ENCODE measurements around the gene ANKRD34A.

The ANKRD34A gene

DNA sequence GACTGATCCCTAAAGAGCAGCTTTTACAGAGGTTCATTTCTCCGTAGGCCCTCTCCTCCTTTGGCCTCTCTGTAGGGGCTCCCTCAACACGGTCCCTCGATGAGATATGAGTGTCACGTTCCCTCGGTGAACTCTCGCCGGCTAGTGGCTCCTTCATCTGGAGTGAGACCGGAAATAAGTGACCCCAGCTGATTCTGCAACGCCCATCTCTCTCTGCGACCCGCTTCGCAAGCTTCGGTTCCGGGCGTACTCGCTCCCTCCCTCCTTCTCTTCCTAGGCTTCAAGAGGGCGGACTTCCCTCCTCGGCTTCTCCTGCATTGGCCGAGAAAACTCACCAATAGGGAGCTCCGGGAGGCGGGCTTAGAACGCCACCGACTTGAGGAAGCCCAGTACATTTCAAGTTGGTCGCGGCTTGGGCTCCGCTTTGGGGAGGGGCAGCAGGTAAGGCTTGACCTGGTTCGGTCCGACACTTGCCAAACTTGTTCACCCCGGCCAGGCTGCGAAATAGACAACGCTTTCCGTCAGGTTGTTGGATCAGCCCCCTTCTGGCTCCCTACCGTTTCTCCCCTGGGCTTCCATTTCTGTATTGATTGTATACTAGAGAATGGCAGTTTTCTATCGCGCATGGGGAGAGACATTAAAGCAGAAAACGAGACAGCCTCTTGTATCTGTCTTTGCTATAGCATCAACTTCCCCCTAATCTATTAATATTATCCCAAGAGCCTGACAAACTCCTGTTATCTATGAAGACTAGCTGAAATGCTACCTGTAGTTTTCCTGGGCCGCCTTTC is at the start of gene ANKRD34A, which contains the start of gene POLR3GL:
Gene ANKRD34A, minus strand, starts transcription at position 248 of the 791 bp plus-strand sequence. CDS start 2,816 bp downstream, outside the sequence.
Gene POLR3GL, plus strand, starts transcription at position 363 of the 791 bp plus-strand sequence. CDS start 10,176 bp downstream, outside the sequence.
- DNase-seq: peak; percentile 86 to 90

DNA sequence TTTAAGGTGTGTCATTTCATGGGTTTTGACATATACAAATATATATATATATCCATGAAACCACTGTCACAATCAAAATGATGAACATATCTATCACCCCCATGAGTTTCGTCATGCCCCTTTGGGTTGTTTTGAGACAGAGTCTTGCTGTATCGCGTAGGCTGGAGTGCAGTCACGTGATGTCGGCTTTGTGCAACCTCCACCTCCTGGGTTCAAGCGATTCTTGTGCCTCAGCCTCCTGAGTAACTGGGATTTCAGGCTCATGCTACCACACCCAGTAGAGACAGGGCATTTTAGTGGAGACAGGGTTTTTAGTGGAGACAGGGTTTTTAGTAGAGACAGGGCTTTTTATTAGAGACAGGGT is 49.2 kb upstream of the ANKRD34A start:
- no peak for DNase-seq

DNA sequence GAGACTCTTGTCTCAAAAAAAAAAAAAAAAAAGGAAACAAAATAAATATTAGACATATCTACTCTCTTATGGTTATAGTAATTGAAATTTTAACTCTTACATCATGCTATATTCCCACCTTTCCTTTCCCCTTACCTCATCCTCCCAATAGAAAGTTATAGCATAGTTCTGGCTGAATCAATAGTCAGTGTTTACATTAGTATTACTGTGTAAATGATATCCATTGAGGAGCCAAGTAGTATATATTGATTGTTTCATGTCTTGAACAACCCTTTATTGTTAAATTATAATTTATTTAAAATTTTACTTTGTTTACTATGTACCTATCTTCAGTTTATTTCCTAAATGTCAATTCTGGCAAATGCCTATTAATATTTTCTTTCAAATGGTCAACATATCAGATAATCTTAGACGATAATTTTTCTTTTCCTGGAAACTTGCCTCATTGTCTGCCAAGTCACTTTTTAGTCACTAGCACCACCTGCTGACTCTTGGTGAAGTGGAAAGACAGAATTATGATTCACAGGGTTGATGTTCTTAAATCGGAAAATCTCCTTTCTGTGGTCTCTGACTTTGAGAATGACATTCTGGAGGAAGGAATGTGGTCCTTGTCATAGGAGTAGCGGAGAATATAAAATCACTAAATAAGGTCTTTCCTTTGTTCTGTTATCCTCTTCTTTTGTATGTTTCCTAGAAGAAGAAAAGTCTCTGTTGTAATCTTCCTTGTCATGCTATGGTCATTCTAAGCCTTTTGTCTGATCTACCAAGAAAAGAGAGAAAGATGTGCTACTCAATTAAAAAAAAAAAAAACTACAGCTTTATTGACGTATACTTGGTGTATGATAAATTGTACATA is 48.6 kb upstream of the ANKRD34A start:
- DNase-seq: peak; percentile 51 to 68

DNA sequence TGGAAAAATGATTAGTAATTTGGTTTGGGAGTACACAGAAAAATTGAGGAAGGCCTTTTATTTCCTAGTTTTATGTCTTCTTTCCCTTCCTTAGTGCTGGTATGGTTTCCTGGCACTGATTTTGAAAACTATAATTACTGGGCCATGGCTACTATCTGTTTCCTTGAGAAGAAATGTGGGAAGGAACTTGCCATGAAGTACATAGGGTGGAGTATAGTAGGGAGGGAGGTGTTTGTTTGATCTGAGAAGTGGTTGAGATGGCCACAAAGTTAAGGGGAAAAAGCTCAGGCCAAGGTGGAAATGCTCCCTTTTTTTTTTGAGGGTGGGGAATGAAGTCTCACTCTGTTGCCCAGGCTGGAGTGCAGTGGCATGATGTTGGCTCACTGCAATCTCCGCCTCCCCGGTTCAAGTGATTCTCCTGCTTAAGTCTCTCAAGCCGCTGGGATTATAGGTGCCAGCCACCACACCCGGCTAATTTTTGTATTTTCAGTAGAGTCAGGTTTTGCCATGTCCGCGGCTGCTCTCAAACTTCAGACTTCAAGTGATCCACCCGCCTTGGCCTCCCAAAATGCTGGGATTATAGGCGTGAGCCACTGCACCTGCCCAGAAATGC is 45.9 kb upstream of the ANKRD34A start:
- DNase-seq: no peak

DNA sequence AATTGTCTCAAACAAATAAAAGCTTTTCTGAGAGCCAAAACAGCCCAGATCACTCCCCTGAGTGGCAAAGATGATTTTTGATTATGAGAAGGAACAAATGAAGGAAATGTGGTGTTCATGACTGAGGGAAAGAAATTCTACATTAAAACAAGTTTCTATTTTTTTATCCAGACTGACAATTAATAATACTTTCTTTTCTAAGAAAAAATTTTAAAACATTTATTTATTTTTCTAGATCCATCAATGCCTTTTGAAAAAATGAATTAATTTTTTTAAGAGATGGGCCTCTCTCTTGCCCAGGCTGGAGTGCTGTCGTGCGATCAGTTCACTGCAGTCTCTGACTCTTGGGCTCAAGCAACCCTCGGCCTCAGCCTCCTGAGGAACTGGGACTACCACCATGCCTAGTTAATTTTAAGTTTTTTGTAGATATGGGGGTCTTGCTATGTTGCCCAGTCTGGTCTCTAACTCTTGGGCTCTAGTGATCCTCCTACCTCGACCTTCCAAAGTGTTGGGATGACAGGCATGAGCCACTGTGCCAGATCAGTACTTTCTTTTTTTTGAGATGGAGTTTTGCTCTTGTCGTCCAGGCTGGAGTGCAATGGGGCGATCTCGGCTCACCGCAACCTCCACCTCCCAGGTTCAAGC is 43.2 kb upstream of the ANKRD34A start:
- DNase-seq: no peak

DNA sequence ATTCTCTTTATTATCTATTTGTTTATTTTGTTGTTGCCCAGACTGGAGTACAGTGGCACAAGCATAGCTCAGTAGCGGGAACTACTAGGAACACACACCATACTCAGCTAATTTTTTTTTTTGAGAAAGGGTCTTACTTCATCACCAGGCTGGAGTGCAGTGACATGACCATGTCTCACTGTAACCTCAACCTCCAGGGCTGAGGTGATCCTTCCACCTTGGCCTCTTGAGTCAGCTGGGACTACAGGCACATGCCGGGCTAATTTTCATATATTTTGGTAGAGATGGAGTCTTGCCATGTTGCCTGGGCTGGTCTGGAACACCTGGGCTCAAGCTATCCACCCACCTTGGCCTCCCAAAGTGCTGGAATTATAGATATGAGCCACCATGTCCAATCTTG is 37.3 kb upstream of the ANKRD34A start:
- DNase-seq: no peak

DNA sequence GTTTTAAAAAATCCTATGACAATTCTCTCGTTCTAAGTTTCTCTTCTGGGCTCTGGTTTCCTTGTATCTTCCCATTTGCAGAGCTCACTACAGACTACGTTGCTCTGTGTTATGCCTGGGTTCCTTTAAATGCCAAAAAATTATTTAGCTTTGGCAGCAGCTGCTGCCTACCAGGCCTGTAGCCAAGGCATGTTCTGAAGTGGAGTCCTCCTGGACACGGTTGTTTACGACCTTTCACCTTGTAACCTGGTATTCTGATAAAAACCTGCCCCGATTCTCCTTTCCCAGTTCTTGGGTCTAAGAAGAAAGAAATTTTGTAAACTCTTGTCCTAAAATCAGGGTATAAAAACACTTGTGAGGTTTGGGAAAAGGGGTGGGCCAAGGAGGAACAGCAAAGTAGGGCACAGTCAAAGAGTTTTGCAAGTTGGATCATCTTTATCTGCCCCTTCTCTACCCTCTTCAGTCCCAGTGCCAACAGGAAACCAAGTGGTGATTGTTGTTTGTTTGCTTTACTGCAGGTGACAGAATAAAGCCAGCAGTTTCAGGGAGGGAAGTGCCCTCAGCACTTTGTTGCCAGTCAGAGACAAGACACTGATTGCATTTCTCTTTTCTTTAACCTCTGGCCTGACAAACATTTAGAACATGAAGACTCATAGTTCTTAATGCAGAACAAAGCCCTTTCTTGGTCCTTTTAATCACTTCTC is 35.1 kb upstream of the ANKRD34A start:
- no peak for DNase-seq

DNA sequence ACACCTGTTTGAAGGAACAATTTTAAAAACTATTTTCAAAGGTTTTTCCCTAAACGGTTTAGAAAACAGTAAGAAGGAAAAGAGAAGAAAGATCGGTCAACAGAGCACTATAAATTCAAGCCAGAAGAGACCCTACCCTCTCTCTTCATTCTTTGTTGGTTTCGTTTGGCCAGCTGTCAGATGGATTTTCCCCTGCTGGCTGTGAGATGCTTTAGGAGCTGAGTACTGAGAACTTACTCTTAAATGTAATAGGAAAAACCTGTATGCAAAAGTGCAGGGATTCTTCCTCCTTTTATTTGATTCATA is 33.3 kb upstream of the ANKRD34A start:
- no peak for DNase-seq

DNA sequence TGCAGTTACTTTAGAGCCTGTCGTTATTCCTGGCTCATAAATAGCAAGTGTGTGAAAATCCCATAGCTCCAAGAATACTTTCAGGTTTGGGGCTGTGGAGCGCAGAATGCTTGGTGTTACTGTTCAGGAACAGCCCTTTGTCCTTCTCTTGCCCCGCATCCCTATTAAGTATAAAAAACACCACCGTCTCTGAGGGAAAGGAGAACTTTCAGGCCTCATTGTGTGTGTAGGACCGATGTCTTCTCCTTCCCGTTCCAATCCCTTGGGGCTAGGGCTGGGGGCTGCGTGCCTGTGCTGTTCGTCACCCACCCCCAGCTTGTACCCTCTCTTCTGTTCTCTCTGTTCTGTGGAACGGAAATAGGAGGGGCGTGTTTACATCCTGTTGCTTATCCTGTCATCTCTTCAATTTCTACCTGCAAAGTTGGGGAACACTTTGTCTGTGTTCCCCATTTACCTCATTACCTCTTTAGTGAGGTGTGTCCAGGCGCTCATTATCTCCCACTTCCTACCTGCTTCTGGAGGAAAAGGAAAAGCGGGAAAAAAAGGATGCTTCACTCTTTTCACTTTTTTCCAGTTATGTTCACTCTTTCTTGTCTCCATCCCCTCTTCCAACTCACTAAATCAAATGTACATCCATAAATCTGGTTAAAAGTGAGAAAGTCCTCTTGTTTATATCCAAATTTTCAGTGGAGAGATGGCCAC is 32.8 kb upstream of the ANKRD34A start:
- peak; percentile 45 to 53 for DNase-seq

DNA sequence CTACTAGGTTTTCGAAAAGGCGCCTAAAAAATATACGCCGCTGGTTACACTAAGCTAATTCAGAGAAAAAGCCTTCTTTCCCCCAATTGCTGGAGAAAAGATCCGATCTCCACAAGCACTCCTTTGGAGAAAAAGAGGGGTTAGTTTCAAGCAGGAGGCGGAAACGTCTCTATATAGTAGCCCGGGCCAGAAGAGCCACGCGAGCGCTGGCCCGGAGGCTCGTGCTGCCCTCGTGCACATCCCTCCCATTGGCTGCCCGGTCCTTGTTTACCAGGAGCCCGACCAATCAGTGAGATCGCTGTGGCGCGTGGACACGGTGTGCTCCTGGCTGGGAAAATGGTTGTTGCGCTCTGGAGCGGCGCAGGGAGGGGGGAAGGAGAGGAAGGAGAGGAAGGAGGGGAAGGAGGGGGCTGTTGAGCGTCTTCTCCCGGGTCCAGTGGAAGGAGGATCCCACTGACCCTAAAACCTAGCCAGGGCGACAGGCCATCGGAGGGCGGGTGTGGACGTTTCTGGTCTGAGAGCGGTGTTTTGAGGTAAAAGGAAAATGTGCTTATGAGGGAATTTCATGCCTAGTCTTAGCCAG is 32.1 kb upstream of the ANKRD34A start, which contains the start of gene TXNIP:
Gene TXNIP, minus strand, starts transcription at position 147 of the 583 bp plus-strand sequence. CDS start 313 bp downstream, outside the sequence.
- DNase-seq: peak; percentile 81 to 86

DNA sequence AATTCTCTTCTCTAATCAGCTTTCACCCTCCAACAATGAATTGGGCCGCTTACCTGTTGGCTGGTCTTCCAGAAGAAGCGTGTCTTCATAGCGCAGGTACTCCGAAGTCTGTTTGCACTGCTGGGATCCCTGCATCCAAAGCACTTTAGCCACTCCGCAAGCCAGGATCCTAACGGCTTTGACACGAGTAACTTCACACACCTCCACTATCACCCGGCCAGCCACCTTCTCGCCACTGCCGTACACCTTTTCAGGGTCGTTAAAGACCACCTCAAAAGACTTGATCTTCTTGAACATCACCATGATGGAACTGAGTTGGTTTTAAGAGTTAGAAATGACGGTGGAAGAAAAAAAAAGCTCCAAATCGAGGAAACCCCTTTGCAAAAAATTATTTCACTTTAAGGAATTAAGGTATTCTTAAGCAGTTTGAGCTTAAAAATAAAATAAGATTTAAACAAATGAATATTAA is 31.6 kb upstream of the ANKRD34A start:
- no peak for DNase-seq

DNA sequence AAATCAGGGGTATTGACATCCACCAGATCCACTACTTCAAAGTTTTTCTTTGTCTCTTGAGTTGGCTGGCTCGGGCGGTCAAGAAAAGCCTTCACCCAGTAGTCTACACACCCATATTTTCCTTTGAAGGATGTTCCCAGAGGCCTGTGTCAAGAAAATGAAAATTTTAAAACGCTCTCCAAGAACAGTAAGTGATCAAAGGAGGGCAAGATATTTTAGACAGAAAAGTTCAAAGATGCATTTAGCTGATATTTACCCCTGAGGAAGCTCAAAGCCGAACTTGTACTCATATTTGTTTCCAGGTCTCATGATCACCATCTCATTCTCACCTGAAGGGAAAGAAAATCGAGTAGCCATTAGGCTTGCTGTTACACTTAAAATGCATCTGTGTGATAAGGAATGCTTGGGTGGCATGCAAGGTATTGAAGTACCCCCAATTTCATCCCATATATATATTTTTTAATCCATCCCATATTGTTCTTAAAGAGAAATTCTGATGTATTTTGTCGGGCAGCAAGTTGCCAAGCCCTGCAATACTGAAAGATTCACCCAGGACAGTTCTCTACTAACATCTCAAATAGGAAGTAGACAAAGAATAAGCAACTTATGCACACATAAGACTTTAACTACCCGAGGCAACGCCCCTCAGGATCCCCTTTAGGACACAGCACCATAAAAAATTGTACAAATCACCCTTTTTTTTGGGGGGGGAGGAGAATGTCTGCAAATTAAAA is 30.9 kb upstream of the ANKRD34A start:
- DNase-seq: no peak

DNA sequence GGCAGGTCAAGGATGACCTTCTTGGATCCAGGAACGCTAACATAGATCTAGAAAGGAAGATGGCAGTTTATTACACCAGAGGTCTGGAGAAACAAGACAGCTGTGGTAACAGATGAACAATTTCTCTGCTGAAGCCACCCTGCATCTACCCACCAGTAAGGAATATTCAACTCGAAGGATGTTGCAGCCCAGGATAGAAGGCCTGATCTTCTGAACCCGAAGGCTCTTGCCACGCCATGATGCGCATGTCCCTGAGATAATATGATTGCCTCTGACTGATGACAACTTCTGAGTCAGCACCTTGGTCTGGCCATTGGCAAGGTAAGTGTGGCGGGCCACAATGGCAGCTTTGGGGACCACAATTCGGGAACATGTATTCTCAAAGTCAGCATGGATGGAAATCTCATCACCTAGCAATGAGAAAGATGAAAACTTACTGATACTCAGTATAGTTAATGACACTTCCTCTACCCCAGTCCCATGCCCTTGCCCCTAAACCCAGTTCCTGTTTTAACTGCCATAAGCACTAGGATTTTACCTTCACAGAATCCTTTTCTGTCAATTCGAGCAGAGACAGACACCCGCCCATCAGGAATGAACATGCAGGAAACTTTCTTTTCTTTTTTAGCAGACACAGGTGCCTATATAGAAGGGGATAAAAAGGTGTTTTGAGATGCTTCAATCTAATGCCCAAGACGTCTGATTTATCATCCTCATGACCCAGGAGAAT is 30.2 kb upstream of the ANKRD34A start:
- peak in 1 of 2 donors; percentile 44 for DNase-seq

DNA sequence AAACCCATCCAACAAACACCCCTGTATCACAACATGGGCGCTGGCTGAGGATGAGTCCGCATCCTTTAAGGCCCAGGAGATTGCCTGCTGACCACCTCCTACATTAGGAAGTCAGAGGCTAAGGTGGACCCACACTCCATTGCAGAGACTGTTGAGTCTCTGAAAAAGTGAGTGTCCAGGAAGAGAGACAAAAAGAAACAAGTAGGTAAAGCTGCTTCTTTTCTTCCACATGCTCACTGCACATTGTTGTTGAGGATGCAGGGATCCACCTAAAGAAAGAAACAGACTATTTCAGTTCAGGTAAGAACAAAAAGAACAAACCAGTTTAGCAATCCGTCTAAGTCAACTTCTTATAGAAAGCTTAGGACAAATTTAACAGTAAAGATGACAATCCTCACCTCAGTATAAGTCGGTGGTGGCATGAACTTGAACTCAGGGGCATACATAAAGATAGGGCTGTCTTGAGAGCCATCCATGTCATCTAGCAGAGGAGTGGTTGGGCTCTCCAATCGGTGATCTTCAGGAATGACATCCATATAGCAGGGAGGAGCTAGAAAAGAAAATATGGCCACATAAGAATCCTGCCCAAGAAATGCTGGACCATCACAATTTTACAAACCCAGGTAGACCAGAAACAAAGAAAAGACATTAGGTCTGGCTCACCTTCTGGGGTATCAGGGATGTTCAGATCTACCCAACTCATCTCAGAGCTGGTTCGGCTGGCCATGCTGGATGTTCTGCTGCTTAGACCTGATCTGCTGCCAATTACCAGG is 29.4 kb upstream of the ANKRD34A start:
- DNase-seq: no peak

DNA sequence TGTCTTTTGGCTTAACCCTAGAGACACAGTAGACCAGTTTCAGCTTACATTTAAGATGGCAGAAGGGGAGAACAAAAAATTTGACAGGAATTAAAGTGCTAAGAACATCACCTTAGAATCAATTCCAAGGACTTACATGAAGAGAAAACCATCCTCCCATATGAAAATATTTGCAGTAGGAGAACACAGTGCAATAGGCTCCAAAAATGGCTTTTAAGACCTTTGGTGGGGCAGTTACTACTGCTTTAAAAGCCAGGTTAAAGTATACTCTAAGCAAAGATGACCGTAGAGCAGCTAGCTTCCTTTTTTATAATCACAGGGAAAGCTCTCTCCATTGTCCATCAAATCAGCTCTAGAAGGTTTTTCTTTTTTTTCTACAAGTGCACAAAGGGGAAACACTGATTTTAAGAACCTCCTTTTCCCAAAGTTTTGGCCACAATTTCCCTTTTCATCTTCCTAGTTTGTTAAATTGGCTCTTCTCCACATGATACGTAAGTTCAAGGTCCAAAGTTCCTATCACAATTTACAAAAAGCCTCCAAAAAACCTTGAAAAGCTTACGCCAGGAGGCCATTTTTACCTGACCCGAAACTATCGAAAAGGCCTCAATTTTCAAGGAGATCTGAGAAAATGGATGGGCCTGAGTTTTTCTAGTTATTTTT is 28.7 kb upstream of the ANKRD34A start:
- DNase-seq: no peak

DNA sequence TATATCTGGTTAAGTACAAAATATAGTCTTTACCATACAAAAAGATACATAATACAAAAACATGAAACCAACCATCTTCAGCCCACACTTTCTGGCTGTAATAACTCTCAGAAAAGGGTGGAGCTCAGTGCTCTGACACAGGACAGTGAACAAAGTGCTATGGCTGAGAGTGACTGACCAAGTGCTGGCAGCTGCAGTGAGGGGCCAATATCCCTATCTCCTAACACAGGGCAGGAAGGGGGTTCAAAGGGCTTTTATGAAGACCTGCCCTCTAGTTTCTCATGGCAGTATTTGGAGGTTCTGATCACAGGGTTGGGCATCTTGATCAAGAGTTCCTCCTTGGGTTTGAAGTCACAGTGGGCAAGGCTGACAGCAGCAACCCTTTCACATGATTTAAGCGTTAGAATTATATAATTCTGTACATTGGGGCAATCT is 28.1 kb upstream of the ANKRD34A start:
- DNase-seq: no peak

DNA sequence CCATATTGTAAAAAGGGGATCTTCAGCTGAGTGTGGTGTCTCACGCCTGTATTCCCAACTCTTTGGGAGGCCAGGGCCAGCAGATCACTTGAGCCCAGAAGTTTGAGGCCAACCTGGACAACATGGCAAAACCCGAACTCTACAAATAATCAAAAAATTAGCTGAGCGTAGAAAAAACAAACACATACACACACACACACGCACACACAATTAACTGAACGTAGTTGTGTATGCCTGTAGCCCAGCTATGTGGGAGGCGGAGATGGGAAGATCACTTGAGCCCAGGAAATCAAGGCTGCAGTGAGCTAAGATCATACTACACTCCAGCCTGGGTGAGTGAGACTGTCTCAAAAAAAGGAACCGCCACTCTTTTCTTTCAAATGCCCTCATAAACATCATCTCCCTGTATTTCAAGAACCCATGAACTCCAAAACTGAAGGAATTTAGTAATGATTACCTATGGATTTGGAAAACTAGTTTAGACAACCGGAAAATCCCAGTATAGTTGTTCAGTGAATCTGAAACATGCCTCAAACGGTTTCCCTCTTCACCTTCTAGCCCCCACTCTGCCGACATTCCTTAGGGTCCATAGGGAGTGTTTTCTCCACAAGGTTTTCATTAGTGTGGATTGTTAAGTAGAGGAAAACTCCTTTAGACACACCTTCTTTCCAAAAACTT is 27.5 kb upstream of the ANKRD34A start:
- DNase-seq: no peak

Measured in activated CD4-positive, alpha-beta T cell treated with anti-CD3 and anti-CD28 coated beads for 4 hours (primary cell).